NCI-H69 (cell line): ENCODE data around the gene SYNPO2.

Experiments
- DNase-seq: peaks from one replicate; lab custom pipeline; 2025; lab: John Stamatoyannopoulos, UW

The SYNPO2 gene

DNA sequence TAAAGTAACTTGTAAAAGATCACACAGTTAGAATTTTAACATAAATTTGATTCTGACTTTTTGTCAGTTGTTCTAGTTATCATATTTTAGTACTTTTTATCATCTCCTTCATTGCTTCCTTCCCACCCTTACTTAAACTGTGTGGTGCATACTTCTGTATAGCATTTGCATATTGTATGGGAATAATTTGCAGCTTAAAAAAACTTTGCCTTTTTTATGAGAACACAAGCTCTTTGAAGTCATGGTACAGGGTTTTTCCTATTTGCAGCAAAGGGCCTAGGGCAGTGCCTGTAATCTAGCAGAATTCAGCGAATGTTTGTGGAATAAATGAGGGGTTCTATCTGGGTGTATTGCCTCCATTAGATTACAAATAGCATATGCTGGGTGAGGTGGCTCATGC, 41.6 kb downstream of the SYNPO2 start:
- DNase-seq, result no peak

DNA sequence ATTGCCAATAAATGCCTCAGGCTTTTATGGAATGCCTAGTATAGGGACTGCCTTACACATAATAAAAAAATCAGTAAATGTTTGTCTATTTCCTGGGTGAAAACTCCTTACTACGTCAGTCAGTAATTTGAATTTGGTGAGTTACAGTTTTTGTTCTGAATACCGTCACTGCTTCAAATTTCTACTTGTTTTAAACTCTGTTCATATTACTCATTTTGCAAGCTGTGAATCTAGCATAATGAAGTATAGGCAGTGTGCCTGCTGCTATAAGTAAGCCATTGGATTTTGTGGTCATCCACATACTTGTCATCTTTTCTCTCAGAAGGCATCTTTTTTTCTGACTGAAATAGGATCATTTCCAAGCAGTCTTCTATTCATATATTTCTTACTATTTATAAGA, 43.1 kb downstream of the SYNPO2 start:
- DNase-seq, result no peak

DNA sequence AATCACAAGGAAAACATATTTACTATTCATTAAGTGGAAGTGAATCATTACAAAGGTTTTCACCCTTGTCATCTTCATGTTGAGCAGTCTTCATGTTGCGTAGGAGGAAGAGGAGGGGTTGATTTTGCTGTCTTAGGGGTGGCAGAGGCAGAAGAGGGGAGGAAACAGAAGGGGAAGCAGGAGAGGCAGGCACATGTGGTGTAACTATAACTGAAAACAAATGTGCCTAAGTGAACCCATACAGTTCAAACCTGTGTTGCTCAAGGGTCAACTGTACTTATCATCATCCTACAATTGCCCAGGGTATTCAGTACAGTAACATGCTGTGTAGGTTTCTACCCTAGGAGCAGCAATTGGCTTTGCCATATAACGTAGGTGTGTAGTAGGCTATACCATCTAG, 47.2 kb downstream of the SYNPO2 start:
- DNase-seq, result peak; percentile 73

GRCh38 chr4:118936406-118936805, 47.8 kb downstream of the SYNPO2 start:
- DNase-seq, result peak; percentile 88

- no peak for DNase-seq
These were observed 50.6 kb downstream of the SYNPO2 start for GRCh38 chr4:118939169-118939783.

- peak; percentile 69 for DNase-seq
These were observed 52.5 kb downstream of the SYNPO2 start for GRCh38 chr4:118941149-118941548.

GRCh38 chr4:118941799-118942198, 53.1 kb downstream of the SYNPO2 start:
- DNase-seq, result peak; percentile 67

DNA sequence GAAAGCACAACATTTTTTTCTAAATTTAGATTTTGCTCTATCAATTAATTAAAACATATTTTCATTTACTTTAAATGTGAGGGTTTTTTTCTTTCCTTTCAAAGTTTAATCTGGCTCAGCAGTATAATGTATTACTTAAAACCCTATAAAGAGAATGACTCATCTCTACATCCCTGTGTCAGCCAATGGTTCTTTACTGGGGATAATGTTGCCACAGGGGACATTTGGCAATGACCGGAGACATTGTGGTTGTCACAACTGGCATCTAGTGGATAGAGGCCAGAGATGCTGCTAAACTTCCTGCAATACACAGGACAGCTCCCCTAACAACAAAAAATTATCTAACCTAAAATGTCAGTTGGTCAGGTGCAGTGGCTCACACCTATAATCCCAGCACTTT, 53.8 kb downstream of the SYNPO2 start:
- peak; percentile 67 for DNase-seq

DNA sequence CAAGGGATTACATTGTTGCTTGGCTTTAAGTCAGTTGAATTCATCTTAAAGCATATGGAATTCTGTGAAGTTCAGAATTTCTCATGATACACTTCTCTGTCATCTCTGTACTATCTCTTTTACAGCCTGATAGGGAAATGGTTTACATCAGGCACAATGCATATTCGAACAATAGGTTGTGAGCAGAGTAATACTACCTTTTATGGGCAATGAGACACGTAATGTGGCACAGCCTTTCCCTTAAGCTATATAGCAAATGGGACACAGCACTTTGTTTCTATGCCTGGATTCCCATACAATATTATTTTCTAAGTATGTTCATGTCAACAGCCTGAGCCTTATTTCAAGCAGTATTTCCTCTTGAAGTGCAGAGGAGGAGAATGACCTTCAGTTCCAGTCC, 58.4 kb downstream of the SYNPO2 start:
- DNase-seq, result no peak

GRCh38 chr4:118948545-118949144, 60.0 kb downstream of the SYNPO2 start:
- DNase-seq, result no peak

- DNase-seq, result no peak
These were observed 61.6 kb downstream of the SYNPO2 start for GRCh38 chr4:118950224-118950623.

GRCh38 chr4:118950929-118951570, 62.4 kb downstream of the SYNPO2 start:
- DNase-seq, result no peak

DNA sequence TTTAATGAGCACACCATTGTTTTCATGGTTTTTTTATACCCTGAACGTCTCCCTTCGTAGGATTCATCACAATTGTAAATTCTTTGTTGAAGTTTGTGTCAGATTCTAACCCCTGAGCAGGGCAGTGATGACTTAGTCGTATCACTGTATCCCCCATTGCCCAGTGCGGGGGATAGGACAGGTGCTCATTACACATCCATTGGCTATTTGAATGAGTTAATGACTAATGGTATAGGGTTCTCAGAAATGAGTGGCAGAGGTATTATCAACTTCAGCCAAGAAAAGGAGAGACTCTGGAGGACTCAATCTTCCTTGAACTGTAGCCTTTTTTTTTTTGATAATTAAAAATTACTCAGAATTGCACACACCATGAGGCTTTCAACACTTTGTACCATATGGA, 64.6 kb downstream of the SYNPO2 start:
- DNase-seq, result no peak

GRCh38 chr4:118954246-118954645, 65.6 kb downstream of the SYNPO2 start:
- DNase-seq, result peak; percentile 60

GRCh38 chr4:118955515-118955914, 66.9 kb downstream of the SYNPO2 start:
- no peak for DNase-seq

DNA sequence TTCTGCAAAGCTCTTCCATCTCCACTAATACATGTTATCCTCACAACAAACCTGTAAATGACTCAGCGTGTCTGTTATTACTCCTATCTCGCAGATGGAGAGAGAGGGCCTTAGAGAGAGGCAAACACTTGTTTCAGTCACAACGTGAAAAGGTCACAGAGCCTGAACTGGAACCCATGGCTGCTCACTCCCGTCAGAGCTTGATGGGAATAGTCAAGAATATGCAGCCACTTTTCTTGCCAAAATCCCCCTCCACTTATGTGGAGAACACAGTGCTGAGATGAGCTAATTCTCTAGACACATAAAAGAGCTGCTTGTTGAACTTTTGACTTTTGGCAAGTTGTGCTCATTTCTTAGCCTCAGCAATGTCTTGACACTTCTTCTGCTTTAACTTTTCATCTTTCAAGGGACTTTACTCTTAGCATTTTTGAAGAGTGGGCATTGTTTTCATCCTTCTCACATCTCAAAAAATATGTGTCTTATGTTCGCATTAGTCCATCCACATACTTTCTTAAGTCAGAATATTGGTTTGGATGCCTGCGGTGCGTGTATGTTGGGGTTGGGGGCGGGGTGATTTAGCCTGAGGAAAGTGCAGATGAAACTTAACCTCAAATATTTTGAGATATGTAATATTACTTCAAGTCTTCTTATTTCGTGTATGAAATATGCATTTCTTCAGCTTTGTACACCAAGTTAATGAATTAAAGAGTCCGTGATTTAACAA, 69.2 kb downstream of the SYNPO2 start:
- no peak for DNase-seq

DNA sequence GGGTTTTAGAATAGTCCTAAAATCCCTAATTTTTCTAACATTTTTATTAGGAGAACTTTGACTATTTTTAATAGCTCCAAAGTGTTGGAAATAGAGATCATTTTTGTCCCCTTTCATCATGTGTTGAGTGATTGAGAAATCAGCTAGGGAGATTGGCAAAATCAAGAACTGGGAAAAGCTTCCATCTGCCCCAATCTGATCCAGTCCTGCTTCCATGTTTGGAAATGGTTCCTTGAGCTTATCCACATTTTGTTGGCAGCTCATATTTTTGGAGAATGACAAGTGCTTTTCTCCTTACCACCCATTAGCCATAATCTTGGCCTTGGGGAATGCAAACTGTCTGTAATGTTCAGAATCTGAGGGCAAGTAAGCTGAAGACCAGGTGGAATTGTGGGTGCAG, 73.9 kb downstream of the SYNPO2 start:
- DNase-seq, result no peak

DNA sequence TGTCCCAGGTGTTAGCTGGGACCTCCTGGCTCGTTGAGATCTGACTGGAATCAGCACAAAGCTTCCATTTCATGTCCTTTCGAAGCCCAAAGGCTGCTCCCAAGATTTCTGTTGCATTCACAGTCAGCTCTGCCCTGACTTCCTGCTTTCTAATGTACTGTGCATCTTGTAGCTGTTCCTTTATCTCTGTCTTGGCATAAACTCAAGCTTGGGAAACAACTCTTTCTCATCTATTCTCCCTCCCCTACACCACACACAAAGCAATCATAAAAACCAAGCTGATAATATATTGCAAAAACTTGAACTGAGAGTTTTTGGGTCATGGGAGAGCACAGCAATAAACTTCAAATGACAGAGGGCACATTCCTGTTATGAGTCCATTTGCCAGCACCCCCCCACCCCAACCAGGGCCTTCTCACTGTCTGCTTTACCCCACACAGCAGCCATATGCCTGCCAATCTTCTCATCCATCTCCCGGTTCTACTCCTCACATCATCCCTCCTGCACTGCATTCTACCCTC, 76.3 kb downstream of the SYNPO2 start:
- no peak for DNase-seq

DNA sequence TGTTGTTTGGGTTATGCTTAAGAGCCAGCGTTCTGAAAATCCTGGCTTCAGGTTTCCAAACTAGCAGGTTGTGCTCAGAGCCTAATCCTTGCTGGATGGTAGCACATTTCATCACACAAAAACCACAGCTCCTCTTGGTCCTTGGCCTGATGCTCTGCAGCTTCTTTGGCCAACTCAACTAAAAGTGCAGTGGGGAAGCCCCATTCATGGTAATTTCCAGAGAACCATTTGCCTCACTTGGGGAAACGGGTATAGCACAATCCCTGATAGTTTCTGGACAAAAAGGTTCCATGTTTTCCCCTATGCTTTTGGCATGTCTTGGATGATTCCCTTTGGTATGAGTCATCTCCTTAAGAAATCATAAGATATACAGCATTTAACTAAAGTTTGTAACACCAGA, 78.7 kb downstream of the SYNPO2 start:
- DNase-seq, result no peak

- peak; percentile 26 for DNase-seq
These were observed 79.4 kb downstream of the SYNPO2 start for GRCh38 chr4:118968005-118968404.

DNA sequence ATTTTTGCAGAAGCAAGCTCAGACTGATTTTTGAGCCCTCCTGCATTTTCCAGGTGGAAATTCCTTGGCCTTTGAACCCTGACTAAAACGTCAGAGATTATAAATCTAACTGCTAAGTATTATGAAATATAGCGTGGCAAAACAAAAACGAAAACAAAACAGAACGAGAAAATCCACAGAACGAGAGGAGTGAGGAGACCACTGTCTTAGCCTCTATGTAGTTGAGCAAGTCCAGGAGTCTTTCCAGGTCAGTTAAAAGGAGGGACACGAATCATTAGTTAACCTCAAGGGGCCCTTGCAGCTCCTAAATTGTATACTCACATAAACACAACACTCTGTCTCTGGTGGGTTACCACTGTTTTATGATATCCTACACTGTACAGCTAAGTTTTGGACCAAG, 80.2 kb downstream of the SYNPO2 start:
- DNase-seq, result no peak

DNA sequence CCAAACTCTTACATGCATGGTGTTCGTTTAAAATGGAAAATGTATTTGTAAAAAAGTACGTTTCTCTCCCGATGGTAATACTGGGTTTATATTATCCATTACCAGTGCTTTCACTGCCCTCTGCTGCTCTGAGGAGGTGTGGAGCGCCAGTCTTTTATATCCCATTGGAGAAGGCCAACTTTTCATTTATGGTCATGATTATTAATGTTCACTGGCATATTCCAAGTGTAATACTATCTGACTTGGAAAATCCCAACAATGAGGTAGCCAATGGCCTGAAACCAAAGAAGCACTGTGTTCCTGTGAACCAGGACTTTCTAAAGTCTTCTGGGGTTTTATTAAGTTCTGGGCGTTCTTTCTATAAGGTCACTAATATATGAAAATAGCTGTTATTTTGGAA, 80.7 kb downstream of the SYNPO2 start:
- peak; percentile 67 for DNase-seq

- no peak for DNase-seq
These were observed 83.5 kb downstream of the SYNPO2 start for GRCh38 chr4:118972167-118972566.
